ENCODE measurements around the gene MRPL2.

- TF ChIP-seq CTCF (conservative IDR thresholded peaks at IDR 0.05 in 1 of 2, IDR thresholded peaks at IDR 0.05 in 1 of 2; ENCODE audit: low read depth in 1 of 2, low read length in 2 of 2) (no peak), EZH2 (IDR thresholded peaks at IDR 0.05; ENCODE audit: low read length, missing control alignments) (no peak)
Observed at GRCh38 chr6:43097098-43097489, 37.9 kb upstream of the MRPL2 start.

Measured in fibroblast of lung (primary cell).